HepG2 (cell line): ENCODE data around the gene LRRC8E. TPM values are rescaled to one million over a fixed set of nuclear protein-coding genes. Genes with fewer than 3 reads are reported as not detected.

Experiments used
- ATM ChIP-seq: fragments of 450-650 bp; IDR thresholded peaks from 2 replicates; pipeline ENCODE4 v1.7.1; 2017; ENCODE audit warnings: mild to moderate bottlenecking, borderline replicate concordance
- HNRNPL ChIP-seq: fragments of 200-400 bp; formaldehyde crosslinking; IDR thresholded peaks from 2 replicates; pipeline ENCODE4 v1.6.1; 2017; ENCODE audit warnings: mild to moderate bottlenecking, low read depth, low read length
- HNRNPLL ChIP-seq: fragments of 200-400 bp; formaldehyde crosslinking; IDR thresholded peaks from 2 replicates; pipeline ENCODE4 v1.6.1; 2017; ENCODE audit warnings: mild to moderate bottlenecking, low read depth, low read length; ENCODE audit not compliant: poor library complexity, severe bottlenecking
- ISL2 ChIP-seq: sonication (generic); formaldehyde crosslinking; IDR thresholded peaks from 2 replicates; pipeline ENCODE4 v1.5.0; 2020; ENCODE audit warnings: missing genetic modification reagents
- KMT2B ChIP-seq: IDR thresholded peaks from 2 replicates; pipeline ENCODE4 v1.6.1; 2016; ENCODE audit warnings: missing genetic modification reagents, missing compliant biosample characterization
- MAFG ChIP-seq: sonication (generic); formaldehyde crosslinking; IDR thresholded peaks from 2 replicates; pipeline ENCODE4 v1.5.1; 2020; ENCODE audit warnings: mild to moderate bottlenecking, missing genetic modification reagents
- MYC ChIP-seq: sonication (generic); formaldehyde crosslinking; IDR thresholded peaks from 2 replicates; pipeline ENCODE4 v1.9.0; 2021; ENCODE audit warnings: missing genetic modification reagents, borderline replicate concordance
- NR2C2 ChIP-seq: sonication (generic); formaldehyde crosslinking; IDR thresholded peaks from 2 replicates; pipeline ENCODE4 v1.4.0; 2020; ENCODE audit warnings: missing genetic modification reagents, mild to moderate bottlenecking, moderate library complexity, borderline replicate concordance
- PHF5A ChIP-seq: IDR thresholded peaks from one replicate; pipeline ENCODE4 v1.6.1; 2018; ENCODE audit warnings: low read depth, missing genetic modification reagents; ENCODE audit not compliant: unreplicated experiment
- PITX1 ChIP-seq: sonication (generic); formaldehyde crosslinking; IDR thresholded peaks from 2 replicates; pipeline ENCODE4 v1.5.1; 2020; ENCODE audit warnings: mild to moderate bottlenecking, missing genetic modification reagents
- POGZ ChIP-seq: sonication (generic); formaldehyde crosslinking; IDR thresholded peaks from 2 replicates; pipeline ENCODE4 v1.4.0; 2020; ENCODE audit warnings: mild to moderate bottlenecking, missing genetic modification reagents
- POLR2G ChIP-seq: fragments of 200-400 bp; formaldehyde crosslinking; IDR thresholded peaks from 2 replicates; pipeline ENCODE4 v1.6.1; 2018; ENCODE audit warnings: mild to moderate bottlenecking, low read depth, low read length, moderate library complexity
- SNRNP70 ChIP-seq: fragments of 200-400 bp; formaldehyde crosslinking; IDR thresholded peaks from 2 replicates; pipeline ENCODE4 v1.6.1; 2017; ENCODE audit warnings: mild to moderate bottlenecking, low read depth, low read length, moderate library complexity
- SOX5 ChIP-seq: IDR thresholded peaks from 2 replicates; pipeline ENCODE4 v1.6.1; 2016; ENCODE audit warnings: borderline replicate concordance
- SP140L ChIP-seq: sonication (generic); formaldehyde crosslinking; IDR thresholded peaks from 2 replicates; pipeline ENCODE4 v1.4.0; 2020; ENCODE audit warnings: missing genetic modification reagents, borderline replicate concordance
- SP2 ChIP-seq: sonication (generic); formaldehyde crosslinking; IDR thresholded peaks from 2 replicates; pipeline ENCODE4 v1.5.1; 2020; ENCODE audit warnings: mild to moderate bottlenecking, missing genetic modification reagents
- TBX3 ChIP-seq: fragments of 450-650 bp; IDR thresholded peaks from 2 replicates; pipeline ENCODE4 v1.6.1; 2017; ENCODE audit warnings: antibody characterized with exemption, mild to moderate bottlenecking, inconsistent platforms, borderline replicate concordance
- ZNF253 ChIP-seq: sonication (generic); formaldehyde crosslinking; IDR thresholded peaks from 2 replicates; pipeline ENCODE4 v1.8.0; 2022; ENCODE audit warnings: mild to moderate bottlenecking, missing genetic modification reagents, borderline replicate concordance
- ZNF546 ChIP-seq: sonication (generic); formaldehyde crosslinking; conservative IDR thresholded peaks from 2 replicates; pipeline ENCODE4 v1.8.1; 2023; ENCODE audit warnings: mild to moderate bottlenecking, missing genetic modification reagents
- ZNF562 ChIP-seq: sonication (generic); formaldehyde crosslinking; IDR thresholded peaks from 2 replicates; pipeline ENCODE4 v1.8.0; 2022; ENCODE audit warnings: missing genetic modification reagents, borderline replicate concordance
- polyA plus RNA-seq, 8 experiments: library from polyadenylated mRNA; depleted of rRNA in 3 of 8; stranded (reverse) in 7 of 8; unstranded in 1 of 8; fragments of >200 nt; fragmentation: Illumina TruSeq in 4 of 8; extraction: Trizol in 4 of 8; gene quantifications; 2 replicates each; pipeline versions ENCODE4 v1.2.1 to v1.2.3, GENCODE V29; 2011 to 2016; ENCODE audit warnings: low read depth in 4 of 8, missing spikeins in 1 of 8, mixed read lengths in 1 of 8; ENCODE audit not compliant: insufficient read depth in 1 of 8
- total RNA-seq, 5 experiments: library from RNA; depleted of rRNA; stranded (reverse); fragments of >200 nt; fragmentation: Illumina TruSeq; extraction: Trizol; gene quantifications; 2 replicates each; pipeline ENCODE4 v1.2.3, GENCODE V29; 2016; ENCODE audit warnings: low read depth in 1 of 5
- TF ChIP-seq, protein P1 (sequence below): sonication (generic); formaldehyde crosslinking; IDR thresholded peaks from 2 replicates; pipeline ENCODE4 v1.5.1; 2020; ENCODE audit warnings: missing genetic modification reagents, mild to moderate bottlenecking, borderline replicate concordance
- TF ChIP-seq, protein P2 (sequence below): sonication (generic); formaldehyde crosslinking; IDR thresholded peaks from 2 replicates; pipeline ENCODE4 v1.5.0; 2020; ENCODE audit warnings: missing genetic modification reagents
- TF ChIP-seq, protein P3 (sequence below): sonication (generic); formaldehyde crosslinking; IDR thresholded peaks from 2 replicates; pipeline ENCODE4 v1.5.1; 2020; ENCODE audit warnings: mild to moderate bottlenecking, missing genetic modification reagents

LRRC8E gene
- total and polyA plus RNA-seq, 2 of the 13 experiments (the other 11 are each of a cell fraction or from before 2014, with no cell fraction given) = 8.0 to 10.3 TPM

DNA sequence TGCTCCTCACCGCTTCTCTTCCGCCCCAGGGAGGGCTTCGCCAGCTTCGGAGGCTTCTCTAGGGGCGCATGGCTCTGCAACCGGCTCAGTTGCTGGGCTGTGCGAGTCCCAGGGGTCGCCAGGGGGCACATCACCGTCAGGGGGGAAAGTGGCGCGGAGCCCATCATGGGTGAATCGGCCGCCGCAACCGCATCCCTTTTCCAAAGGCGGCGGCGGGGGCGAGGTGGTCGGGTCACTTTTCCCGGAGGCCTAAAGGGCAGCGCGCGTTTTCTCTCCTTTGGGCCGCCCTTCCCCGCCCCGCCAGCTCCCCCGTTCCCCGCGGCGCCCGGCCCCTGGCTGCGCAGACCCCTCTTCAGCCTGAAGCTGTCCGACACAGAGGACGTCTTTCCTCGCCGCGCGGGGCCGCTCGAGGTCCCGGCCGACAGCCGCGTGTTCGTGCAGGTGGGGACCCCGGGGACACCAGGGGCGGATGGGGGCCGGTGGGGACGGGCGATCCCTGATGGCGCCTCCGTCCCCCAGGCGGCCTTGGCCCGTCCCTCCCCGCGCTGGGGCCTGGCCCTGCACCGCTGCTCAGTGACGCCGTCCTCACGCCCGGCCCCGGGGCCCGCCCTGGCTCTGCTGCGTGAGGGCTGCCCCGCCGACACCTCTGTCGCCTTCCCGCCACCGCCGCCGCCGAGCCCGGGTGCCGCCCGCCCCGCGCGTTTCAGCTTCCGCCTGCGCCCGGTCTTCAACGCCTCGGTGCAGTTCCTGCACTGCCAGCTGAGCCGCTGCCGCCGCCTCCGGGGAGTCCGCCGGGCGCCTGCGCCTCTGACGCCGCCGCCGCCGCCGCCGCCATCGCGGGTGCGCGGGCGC, 28.0 kb downstream of the LRRC8E start (continued):
- peak; percentile 87 for TF ChIP-seq HNRNPLL
- 0 out of 2 replicates have a peak, but pooled peaks have one; percentile 28 for TF ChIP-seq MAFG
- 0 out of 2 replicates have a peak, but pooled peaks have one; percentile 47 for TF ChIP-seq ZNF546
- no peak for TF ChIP-seq SOX5 (CRISPR knock-in tag)
- no peak for TF ChIP-seq ATM
- TF ChIP-seq ZNF562 = no peak; the same call in 1 of the 2 replicates
- no peak for TF ChIP-seq PHF5A (CRISPR knock-in tag)
- peak; percentile 40 for TF ChIP-seq POLR2G
- TF ChIP-seq KMT2B (CRISPR knock-in tag) = no peak
- TF ChIP-seq, protein P1, sequence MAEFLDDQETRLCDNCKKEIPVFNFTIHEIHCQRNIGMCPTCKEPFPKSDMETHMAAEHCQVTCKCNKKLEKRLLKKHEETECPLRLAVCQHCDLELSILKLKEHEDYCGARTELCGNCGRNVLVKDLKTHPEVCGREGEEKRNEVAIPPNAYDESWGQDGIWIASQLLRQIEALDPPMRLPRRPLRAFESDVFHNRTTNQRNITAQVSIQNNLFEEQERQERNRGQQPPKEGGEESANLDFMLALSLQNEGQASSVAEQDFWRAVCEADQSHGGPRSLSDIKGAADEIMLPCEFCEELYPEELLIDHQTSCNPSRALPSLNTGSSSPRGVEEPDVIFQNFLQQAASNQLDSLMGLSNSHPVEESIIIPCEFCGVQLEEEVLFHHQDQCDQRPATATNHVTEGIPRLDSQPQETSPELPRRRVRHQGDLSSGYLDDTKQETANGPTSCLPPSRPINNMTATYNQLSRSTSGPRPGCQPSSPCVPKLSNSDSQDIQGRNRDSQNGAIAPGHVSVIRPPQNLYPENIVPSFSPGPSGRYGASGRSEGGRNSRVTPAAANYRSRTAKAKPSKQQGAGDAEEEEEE (CRISPR knock-in tag) = no peak
- no peak for TF ChIP-seq SNRNP70
- 0 out of 2 replicates have a peak, but pooled peaks have one; percentile 18 for TF ChIP-seq HNRNPL
- no peak for TF ChIP-seq SP140L (CRISPR knock-in tag)
- TF ChIP-seq, protein P2, sequence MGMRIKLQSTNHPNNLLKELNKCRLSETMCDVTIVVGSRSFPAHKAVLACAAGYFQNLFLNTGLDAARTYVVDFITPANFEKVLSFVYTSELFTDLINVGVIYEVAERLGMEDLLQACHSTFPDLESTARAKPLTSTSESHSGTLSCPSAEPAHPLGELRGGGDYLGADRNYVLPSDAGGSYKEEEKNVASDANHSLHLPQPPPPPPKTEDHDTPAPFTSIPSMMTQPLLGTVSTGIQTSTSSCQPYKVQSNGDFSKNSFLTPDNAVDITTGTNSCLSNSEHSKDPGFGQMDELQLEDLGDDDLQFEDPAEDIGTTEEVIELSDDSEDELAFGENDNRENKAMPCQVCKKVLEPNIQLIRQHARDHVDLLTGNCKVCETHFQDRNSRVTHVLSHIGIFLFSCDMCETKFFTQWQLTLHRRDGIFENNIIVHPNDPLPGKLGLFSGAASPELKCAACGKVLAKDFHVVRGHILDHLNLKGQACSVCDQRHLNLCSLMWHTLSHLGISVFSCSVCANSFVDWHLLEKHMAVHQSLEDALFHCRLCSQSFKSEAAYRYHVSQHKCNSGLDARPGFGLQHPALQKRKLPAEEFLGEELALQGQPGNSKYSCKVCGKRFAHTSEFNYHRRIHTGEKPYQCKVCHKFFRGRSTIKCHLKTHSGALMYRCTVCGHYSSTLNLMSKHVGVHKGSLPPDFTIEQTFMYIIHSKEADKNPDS (CRISPR knock-in tag) = 0 out of 2 replicates have a peak, but pooled peaks have one; percentile 16
- TF ChIP-seq MYC (CRISPR knock-in tag) = peak; percentile 48
- TF ChIP-seq NR2C2 (CRISPR knock-in tag) = peak; percentile 49; the same call in 1 of the 2 replicates
- TF ChIP-seq, protein P3, sequence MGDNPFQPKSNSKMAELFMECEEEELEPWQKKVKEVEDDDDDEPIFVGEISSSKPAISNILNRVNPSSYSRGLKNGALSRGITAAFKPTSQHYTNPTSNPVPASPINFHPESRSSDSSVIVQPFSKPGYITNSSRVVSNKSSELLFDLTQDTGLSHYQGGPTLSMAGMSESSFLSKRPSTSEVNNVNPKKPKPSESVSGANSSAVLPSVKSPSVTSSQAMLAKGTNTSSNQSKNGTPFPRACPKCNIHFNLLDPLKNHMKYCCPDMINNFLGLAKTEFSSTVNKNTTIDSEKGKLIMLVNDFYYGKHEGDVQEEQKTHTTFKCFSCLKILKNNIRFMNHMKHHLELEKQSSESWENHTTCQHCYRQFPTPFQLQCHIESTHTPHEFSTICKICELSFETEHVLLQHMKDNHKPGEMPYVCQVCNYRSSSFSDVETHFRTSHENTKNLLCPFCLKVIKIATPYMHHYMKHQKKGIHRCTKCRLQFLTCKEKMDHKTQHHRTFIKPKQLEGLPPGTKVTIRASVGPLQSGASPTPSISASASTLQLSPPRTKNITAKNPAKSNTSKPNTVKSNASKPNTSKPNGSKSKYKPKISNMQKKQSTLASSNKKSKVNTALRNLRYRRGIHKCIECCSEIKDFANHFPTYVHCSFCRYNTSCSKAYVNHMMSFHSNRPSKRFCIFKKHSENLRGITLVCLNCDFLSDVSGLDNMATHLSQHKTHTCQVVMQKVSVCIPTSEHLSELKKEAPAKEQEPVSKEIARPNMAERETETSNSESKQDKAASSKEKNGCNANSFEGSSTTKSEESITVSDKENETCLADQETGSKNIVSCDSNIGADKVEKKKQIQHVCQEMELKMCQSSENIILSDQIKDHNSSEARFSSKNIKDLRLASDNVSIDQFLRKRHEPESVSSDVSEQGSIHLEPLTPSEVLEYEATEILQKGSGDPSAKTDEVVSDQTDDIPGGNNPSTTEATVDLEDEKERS = 0 out of 2 replicates have a peak, but pooled peaks have one; percentile 24
- TF ChIP-seq POGZ = no peak
- TF ChIP-seq ZNF253 (CRISPR knock-in tag) = 0 out of 2 replicates have a peak, but pooled peaks have one; percentile 32
- TF ChIP-seq ISL2 (CRISPR knock-in tag) = 0 out of 2 replicates have a peak, but pooled peaks have one; percentile 13
- TF ChIP-seq TBX3 = no peak
- TF ChIP-seq PITX1 (CRISPR knock-in tag) = no peak
- peak; percentile 27; the same call in 1 of the 2 replicates for TF ChIP-seq SP2 (CRISPR knock-in tag)
